Ascending aorta (tissue), 2 donors: Measurements from ENCODE around the gene ETFRF1. TPM values are rescaled to one million over a fixed set of nuclear protein-coding genes. Genes with fewer than 3 reads are reported as not detected.

ENCODE experiments used
- DNase-seq, 2 donors: peaks; one replicate each; pipeline ENCODE4 v3.0.0-alpha.2; 2019; ENCODE audit warnings: low spot score in 2 of 2
- H3K27ac ChIP-seq, 2 donors: fragments of 200-600 bp; sonication (generic); one replicate each; pipeline ENCODE4 v1.5.1; 2016 to 2017; ENCODE audit warnings: mild to moderate bottlenecking in 1 of 2
- H3K27me3 ChIP-seq: fragments of 200-600 bp; sonication (generic); one replicate; pipeline ENCODE4 v1.5.1; 2017
- H3K36me3 ChIP-seq, 2 donors: fragments of 200-600 bp; sonication (generic); one replicate each; pipeline ENCODE4 v1.5.1; 2016
- H3K4me1 ChIP-seq, 2 donors: fragments of 200-600 bp; sonication (generic); one replicate each; pipeline ENCODE4 v1.5.1; 2016 to 2017; ENCODE audit warnings: mild to moderate bottlenecking in 1 of 2
- H3K4me3 ChIP-seq, 2 donors: fragments of 200-600 bp; sonication (generic); one replicate each; pipeline ENCODE4 v1.5.1; 2016 to 2017; ENCODE audit warnings: mild to moderate bottlenecking in 1 of 2
- H3K9me3 ChIP-seq, 2 donors: fragments of 200-600 bp; sonication (generic); one replicate each; pipeline ENCODE4 v1.5.1; 2016
- intact Hi-C: fragments of 100-400 bp; cut with DNase I; formaldehyde crosslinking; loops from one replicate; pipeline ENCODE4 v1.15.1; 2023
- total RNA-seq: library from RNA; depleted of rRNA; stranded (reverse); fragments of >200 nt; gene quantifications from one replicate; pipeline ENCODE4 v1.1.0, GENCODE V29; 2016
- TF ChIP-seq, protein P1 (sequence below), 3 experiments: fragments of 200-600 bp in 2 of 3; fragments of 450-650 bp in 1 of 3; sonication (generic) in 2 of 3; IDR thresholded peaks; one replicate each; pipeline ENCODE4 v1.5.1; 2016 to 2019; ENCODE audit warnings: antibody characterized with exemption in 3 of 3, mild to moderate bottlenecking in 1 of 3, moderate library complexity in 1 of 3

Gene ETFRF1
- total RNA-seq, 1 donor from 2014 or later, result 0.85 TPM

DNA sequence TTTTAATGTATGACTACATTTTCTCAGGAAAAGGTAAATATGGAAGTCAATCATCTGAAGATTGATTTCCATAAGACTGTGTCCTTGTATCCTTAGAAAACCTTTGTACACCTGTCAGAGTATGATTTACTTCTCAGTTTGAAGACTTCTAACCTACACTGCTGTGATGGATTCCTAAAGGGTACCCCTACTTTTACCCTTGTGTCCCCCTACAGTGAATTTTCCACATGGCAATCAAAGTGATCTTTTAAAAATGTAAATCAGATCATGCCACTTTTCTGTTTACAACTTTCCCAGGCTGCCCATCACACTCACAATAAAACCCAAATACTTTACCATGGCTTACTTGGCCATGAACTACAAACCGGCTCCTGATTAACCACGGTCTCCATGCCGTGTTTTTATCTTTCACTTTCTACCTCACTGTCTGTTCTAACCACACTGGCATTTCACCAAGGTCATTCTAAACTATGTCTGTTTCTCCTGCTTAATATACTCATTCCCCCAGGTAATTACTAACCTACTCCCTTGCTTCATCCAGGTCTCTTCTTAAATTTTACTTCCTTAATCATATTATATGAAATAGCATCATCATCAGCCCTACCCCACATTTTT, 8.1 kb upstream of the ETFRF1 start:
- no peaks in the 10 kb centered on the region for H3K4me1 ChIP-seq
- no peaks in the 10 kb centered on the region for H3K36me3 ChIP-seq
- H3K27ac ChIP-seq, result no peak overlapping the region
- intact Hi-C loops, result no loop called here
- H3K4me3 ChIP-seq, result no peak overlapping the region
- no peaks in the 10 kb centered on the region for H3K9me3 ChIP-seq
- TF ChIP-seq, protein P1, sequence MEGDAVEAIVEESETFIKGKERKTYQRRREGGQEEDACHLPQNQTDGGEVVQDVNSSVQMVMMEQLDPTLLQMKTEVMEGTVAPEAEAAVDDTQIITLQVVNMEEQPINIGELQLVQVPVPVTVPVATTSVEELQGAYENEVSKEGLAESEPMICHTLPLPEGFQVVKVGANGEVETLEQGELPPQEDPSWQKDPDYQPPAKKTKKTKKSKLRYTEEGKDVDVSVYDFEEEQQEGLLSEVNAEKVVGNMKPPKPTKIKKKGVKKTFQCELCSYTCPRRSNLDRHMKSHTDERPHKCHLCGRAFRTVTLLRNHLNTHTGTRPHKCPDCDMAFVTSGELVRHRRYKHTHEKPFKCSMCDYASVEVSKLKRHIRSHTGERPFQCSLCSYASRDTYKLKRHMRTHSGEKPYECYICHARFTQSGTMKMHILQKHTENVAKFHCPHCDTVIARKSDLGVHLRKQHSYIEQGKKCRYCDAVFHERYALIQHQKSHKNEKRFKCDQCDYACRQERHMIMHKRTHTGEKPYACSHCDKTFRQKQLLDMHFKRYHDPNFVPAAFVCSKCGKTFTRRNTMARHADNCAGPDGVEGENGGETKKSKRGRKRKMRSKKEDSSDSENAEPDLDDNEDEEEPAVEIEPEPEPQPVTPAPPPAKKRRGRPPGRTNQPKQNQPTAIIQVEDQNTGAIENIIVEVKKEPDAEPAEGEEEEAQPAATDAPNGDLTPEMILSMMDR (IDR thresholded peaks at IDR 0.05), result no peak
- H3K27me3 ChIP-seq, result no peaks in the 10 kb centered on the region
- DNase-seq, result no peak

DNA sequence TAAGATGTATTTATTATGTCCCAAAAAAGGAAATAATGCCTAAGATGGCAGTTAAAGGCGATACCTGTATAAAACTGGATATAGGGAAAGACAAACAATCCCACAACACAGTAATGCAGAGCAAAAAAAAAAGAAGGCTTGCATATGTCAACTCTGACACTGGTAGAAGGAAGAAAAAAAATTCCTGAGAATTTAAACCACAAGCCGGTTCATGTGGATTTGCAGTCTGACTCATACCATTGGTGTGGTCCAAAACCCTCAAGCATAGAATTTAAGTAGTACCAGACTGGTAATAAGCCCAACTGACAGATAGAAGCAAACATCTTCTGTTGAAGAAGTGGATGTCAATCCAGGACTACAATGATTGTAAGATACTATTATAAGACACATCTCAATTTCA, 7.3 kb upstream of the ETFRF1 start:
- TF ChIP-seq, protein P1 (IDR thresholded peaks at IDR 0.05), result no peak

DNA sequence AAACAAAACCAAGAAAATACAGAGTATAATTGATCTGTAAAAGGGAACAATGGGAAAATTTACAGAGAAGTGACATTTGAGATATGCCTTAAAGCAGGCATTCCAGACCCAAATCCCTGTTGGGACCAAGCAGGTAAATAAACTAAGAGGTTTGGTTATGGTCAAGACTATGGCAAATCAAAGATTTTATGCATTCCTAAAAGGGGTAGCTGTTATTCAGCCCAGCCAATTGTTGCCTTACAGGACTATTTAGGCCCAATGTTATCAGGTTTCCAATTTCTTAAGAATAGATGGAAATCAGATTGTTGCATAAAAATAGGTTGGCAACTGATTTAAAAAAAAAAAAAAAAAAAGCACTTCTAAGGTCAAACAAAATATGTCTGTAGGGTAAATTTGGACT, 5.4 kb upstream of the ETFRF1 start:
- Histone ChIP-seq H3K9me3 (no peaks in the 10 kb centered on the region), H3K27ac (no peak overlapping the region), H3K36me3 (no peaks in the 10 kb centered on the region), H3K4me1 (no peaks in the 10 kb centered on the region), H3K27me3 (no peaks in the 10 kb centered on the region), H3K4me3 (no peak overlapping the region)
- DNase-seq, result no peak
- intact Hi-C loops, result loop anchor here (10.0 kb wide), 1 partner anchor 925 kb away; no protein-coding TSS in a partner anchor
- TF ChIP-seq, protein P1 (IDR thresholded peaks at IDR 0.05), result no peak

More for the DNA sequence above, 7.3 kb upstream of the ETFRF1 start:
- Histone ChIP-seq H3K9me3 (no peaks in the 10 kb centered on the region), H3K4me3 (no peak overlapping the region), H3K27me3 (no peaks in the 10 kb centered on the region), H3K27ac (no peak overlapping the region), H3K36me3 (no peaks in the 10 kb centered on the region), H3K4me1 (no peaks in the 10 kb centered on the region)
- DNase-seq, result no peak
- intact Hi-C loops, result no loop called here

DNA sequence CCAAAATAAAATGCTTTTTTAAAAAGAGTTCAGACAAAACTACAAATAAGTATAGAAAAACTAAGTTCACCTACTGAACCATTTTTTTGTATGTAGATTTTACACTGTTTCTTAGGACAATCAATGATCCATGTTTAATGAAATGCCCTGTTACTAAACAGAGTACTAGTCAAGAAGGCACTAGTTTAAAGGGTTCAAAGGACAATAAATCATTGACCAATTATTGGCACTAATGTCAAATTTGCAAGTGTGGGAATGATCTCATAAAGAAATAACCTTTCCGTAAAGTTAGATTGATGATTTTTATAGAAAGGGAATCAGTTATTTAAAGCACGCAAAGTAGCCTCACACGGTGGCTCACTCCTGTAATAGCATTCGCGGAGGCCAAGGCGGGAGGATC, 4.2 kb upstream of the ETFRF1 start:
- no peak overlapping the region for H3K4me3 ChIP-seq
- intact Hi-C loops, result loop anchor here (10.0 kb wide), 1 partner anchor 924 kb away; no protein-coding TSS in a partner anchor

DNA sequence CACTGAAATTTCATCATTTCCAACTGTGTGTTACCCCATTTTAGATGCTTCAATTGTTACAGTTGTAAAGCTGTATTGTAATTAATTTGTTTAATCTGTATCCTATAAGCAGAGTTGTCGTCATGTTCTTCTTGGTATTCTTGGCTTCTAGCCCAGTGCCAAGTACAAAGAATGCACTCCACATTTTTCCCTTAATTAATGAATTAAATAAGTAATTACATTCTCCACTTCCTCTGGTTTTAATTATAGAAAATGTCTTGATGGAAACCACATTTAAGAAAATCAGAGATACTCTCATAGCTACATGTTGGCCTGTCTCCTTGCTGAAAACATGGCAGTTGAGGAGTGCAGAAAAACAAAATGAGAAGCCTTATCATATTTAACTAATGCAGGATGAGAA, 823 bp upstream of the ETFRF1 start:
- intact Hi-C loops, result loop anchor here (2.0 to 10.0 kb wide), 2 partner anchors 43 to 921 kb away; no protein-coding TSS in a partner anchor
- Histone ChIP-seq H3K36me3 (no peaks in the 10 kb centered on the region), H3K4me1 (peaks cover 3 to 9% of the 10 kb centered on the region in 2 donors), H3K9me3 (no peaks in the 10 kb centered on the region), H3K27ac (peak overlapping the region in 1 of 2 donors; percentile 97), H3K4me3 (peak overlapping the region; percentile 84 to 85), H3K27me3 (no peaks in the 10 kb centered on the region)
- TF ChIP-seq, protein P1 (IDR thresholded peaks at IDR 0.05), result no peak
- DNase-seq, result no peak

More for the DNA sequence above, 4.2 kb upstream of the ETFRF1 start:
- H3K36me3 ChIP-seq, result no peaks in the 10 kb centered on the region
- TF ChIP-seq, protein P1 (IDR thresholded peaks at IDR 0.05), result no peak
- no peak overlapping the region for H3K27ac ChIP-seq
- no peaks in the 10 kb centered on the region for H3K27me3 ChIP-seq
- no peak for DNase-seq
- peaks cover 0 to under 1% of the 10 kb centered on the region in 2 donors for H3K4me1 ChIP-seq
- no peaks in the 10 kb centered on the region for H3K9me3 ChIP-seq
